ENCODE data around the gene ELAVL1.

GRCh38 chr19:7928741-7929701, 76.4 kb downstream of the ELAVL1 start:
- TF ChIP-seq CTCF (IDR thresholded peaks at IDR 0.05) (peak in 1 of 4 donors; percentile 12), POLR2A (IDR thresholded peaks at IDR 0.05) (no peak)

Measured in right lobe of liver (tissue), 4 donors.